Stimulated activated CD4-positive, alpha-beta T cell treated with anti-CD3 and anti-CD28 coated beads, Interleukin-1b, Interleukin-23, amount 100 ng/mL, for 1 hour (primary cell): Measurements from ENCODE around the gene ADAMTS16.
"Not testable (repeated sequence)": the region's sequence is repeated elsewhere in the genome, so short reads cannot be mapped to it uniquely, and the experiment has no call there.

Source experiments
- DNase-seq, 2 donors: peaks; one replicate each; pipeline ENCODE4 v3.0.0-alpha.2; 2020; ENCODE audit warnings: low read depth in 2 of 2

ADAMTS16 gene, protein sequence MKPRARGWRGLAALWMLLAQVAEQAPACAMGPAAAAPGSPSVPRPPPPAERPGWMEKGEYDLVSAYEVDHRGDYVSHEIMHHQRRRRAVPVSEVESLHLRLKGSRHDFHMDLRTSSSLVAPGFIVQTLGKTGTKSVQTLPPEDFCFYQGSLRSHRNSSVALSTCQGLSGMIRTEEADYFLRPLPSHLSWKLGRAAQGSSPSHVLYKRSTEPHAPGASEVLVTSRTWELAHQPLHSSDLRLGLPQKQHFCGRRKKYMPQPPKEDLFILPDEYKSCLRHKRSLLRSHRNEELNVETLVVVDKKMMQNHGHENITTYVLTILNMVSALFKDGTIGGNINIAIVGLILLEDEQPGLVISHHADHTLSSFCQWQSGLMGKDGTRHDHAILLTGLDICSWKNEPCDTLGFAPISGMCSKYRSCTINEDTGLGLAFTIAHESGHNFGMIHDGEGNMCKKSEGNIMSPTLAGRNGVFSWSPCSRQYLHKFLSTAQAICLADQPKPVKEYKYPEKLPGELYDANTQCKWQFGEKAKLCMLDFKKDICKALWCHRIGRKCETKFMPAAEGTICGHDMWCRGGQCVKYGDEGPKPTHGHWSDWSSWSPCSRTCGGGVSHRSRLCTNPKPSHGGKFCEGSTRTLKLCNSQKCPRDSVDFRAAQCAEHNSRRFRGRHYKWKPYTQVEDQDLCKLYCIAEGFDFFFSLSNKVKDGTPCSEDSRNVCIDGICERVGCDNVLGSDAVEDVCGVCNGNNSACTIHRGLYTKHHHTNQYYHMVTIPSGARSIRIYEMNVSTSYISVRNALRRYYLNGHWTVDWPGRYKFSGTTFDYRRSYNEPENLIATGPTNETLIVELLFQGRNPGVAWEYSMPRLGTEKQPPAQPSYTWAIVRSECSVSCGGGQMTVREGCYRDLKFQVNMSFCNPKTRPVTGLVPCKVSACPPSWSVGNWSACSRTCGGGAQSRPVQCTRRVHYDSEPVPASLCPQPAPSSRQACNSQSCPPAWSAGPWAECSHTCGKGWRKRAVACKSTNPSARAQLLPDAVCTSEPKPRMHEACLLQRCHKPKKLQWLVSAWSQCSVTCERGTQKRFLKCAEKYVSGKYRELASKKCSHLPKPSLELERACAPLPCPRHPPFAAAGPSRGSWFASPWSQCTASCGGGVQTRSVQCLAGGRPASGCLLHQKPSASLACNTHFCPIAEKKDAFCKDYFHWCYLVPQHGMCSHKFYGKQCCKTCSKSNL

DNA sequence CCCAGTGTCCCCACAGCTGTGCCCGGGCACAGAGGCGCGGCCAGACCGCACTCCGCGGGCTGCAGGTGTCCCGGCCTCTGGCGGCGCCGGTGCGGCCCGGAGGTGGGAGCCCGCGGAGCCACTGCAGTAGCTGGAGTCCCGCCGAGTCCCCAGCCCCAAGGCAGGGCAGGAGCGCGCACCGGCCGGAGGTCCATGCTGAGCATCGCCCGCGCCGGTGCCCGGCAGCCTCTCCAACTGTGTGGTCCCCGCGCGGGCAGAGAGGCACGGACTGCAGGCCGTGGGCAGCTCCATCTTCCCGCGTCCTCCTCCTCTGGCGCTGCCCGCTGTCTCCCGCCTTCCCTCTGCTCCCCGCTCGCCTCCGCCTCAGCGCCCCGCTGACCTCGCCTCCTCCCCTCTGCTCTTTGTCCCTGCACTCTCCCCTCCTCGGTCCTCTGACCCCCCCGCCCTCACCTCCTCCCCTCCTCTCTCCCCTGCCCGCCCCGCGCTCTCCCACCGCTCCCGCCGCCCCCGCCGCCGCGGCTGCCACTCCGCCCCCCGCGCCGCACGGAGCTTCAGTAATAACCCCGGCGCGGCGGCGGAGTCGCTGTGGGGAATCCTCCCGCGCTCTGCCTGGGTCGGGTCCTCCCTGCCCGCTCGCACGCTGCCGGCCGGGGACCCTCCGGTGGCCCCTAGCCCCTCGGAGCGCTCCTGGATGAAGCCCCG lies at the start of gene ADAMTS16:
Gene ADAMTS16, plus strand, starts transcription at position 554 of the 702 bp plus-strand sequence. Its CDS starts 138 bp downstream, at position 692.
- no peak for DNase-seq

DNA sequence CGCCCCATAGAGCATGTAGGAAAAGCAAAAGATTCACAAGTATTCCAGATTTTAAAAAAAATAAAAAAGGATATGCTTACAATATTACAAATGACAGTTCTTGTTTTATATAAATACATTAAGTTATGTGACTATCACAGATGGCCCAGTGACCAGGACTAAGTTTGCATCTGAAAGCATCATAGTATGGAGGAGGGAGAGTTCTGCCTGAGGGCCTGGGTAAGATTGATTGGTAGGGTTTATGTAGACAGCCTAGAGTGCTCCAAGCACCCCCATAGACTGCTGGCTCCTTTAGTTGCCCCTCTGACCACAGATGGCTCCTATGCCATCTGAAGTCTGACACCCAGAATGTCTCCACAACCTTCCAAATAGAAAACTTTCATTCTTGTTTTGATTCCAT lies 48.0 kb upstream of the ADAMTS16 start:
- no peak for DNase-seq

DNA sequence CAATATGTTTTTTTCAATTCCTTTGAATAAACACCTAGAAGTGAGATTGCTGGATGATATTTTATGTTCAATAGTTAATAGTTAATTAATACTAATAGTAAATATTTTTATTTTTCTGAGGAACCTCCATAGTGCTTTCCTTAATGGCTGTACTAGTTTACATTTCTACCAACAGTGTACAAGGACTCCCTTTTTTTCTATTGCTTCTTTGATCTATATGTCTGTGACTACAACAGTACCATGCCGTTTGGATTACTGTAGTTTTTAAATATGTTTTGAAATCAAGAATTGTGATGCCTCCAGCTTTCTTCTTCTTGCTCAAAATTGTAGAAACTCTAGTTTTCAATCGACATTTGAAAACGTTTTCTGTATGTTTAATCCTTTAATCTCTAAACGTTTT lies 39.5 kb upstream of the ADAMTS16 start:
- no peak for DNase-seq

DNA sequence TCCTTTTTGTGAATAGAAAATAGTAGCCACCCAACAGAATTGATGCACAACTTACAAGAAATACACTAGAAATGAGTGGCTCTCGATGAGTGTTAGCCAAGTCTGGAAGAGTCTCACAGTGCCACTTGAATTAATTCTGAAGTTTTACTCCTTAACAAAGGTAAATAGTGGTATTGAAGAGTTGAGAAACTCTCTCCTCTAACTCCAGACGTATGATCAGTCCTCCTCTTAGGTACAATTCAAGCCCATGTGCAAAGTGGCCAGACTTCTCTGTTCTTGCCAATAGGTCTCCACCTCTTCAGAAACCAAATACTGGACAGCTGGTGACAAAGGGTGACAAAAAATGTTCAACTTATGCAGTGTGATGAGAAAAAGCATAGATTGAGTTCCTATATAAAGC lies 38.5 kb upstream of the ADAMTS16 start:
- no peak for DNase-seq

DNA sequence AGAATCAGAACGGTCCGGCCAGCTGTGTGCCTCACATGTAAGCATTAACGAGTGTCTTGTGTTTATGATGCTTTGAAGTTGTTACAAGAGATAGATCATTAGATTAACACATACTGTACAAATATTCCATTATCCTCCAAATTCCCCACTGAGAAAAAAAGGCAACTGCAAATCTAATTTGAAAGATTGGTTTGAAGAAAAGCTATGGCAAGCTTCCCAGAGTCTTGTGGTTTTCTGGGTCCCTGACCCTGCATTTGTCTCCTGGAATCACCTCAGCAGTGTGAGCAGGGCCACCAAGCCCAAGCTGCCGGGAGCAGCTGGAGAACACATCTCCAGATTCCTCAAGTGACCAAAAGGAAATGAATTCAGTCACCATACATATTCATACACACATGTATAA lies 36.9 kb upstream of the ADAMTS16 start:
- no peak for DNase-seq

DNA sequence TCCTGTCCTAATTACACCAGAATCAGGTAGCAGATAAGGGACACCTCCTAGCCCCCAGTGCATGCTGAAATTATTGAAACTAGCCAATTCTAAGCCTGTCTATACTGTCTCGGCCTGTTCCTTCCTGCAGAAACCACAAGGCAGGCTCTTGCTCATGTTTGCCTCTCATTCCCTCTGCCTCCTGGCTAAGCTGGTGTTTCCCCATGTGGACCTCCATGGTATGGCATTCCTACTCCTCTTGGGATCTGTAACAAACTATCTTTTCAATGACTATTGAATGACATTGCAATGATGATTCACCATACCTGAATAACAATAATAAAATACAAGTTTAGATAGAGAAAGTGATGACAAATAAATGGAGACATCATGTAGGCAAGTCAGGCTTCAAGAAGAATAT lies 35.6 kb upstream of the ADAMTS16 start:
- no peak for DNase-seq

DNA sequence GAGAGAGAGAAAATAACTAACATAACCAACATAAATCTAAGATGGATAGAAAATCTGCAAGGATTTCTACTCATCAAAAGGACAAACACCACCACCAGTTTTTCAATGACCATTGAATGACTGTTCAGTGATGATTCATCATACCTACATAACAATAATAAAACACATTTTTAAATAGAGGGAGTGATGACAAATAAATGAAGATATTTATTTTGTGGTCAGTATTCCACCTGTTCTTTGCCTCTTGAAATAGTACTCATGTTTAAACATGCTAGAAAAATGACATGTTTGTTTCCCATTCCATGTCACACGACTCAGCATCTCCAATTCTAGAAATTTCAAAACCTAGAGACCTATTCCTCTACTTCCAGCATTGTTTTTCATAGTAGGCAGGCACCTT lies 34.6 kb upstream of the ADAMTS16 start:
- no peak for DNase-seq

DNA sequence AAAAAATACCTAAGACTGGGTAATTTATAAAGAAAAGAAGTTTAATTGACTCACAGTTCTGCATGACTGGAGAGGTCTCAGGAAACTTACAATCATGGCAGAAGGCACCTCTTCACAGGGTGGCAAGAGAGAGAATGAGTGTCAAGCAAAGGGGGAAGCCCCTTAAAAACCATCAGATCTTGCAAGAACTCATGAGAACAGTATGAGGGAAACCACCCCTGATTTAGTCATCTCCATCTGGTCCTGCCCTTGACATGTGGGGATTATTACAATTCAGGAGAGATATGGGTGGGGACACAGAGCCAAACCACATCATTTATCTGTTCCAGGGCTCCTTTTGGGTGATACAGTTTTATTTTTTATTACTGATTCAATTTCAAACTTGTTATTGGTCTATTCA lies 23.2 kb upstream of the ADAMTS16 start:
- DNase-seq: no peak

DNA sequence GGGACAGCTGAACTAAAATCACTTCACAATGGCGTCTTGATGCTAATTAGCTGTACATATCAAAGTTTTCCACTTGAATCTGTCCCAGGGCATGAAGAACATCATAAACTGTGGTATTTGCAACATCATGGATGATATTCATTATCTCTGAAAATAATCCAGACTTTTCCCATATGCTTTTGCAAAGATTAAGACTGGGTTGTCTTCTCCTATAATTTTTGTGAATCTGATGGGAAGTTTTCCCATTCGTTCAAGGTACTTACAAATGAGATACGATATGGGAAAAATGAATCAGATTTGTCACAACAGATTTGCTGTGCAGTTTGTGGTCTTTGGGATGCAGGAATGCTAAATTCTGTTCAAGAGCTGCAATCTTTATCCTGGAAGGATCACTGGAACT lies 17.4 kb upstream of the ADAMTS16 start:
- no peak for DNase-seq

DNA sequence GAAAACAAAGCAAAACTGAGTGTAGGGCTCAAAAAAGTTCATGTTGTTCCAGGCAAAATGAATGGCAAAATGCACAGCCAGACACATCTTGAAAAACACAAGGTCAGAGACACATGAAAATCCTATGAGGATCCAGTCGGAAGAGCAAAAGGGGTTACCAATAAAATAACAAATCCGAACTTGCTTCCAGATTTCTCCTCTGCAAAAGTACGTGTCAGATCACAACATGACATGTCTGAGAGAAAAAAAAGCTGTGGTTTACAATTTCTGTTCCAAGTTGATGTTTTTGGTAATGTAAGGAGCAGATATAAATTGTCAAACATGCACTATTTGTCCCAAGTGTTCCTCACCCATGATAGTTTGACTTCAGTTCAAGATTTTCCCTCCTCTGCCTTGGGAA lies 15.9 kb upstream of the ADAMTS16 start:
- no peak for DNase-seq

DNA sequence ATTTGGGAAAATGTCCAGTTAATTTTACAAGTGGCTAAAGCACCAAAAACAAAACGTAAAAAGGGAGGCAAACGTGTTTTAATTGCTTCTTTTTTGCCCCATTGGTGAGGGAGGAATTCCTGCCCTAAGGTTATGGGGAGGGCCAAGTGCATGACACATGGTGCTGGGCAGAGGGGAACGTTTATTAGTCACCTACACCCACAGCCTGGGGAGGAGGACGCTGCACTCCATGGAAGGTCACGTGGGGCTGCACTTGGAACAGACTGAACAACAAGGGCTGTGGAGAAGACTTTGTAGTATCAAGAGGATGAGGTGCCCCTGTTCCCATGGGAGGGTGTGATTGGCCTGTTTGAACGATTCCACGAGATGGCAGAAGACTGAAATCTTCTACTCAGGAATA lies 13.7 kb upstream of the ADAMTS16 start:
- DNase-seq: no peak

DNA sequence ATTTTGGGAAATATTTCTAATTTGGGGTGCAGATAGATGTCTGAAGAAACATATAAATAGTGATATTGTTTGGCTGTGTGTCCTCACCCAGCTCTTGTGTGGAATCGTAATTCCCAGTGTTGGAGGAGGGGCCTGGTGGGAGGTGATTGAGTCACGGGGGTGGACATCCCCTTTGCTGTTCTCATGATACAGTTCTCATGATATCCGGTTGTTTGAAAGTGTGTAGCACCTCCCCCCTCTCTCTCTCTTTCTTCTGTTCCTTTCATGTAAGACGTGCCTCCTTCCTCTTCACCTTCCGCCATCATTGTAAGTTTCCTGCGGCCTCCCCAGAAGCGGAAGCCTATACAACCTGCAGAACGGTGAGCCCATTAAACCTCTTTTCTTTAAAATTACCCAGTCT lies 11.4 kb upstream of the ADAMTS16 start:
- DNase-seq: no peak

DNA sequence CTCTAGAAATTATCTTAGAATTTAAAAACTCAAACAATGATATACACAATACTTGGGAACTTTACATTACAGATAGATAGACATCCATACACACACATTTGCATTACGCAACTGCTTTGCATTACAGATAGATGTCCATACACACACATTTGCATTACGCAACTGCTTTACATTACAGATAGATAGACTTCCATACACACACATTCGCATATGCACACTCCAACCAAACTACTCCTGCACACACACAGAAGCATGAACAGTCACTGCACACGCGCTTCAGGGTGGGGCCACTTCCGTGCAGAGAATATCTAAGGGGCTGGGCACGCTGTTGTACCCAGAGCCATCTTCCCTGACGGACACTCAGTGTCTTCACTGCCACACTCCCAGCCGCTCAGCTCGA lies 7.9 kb upstream of the ADAMTS16 start:
- DNase-seq: no peak

DNA sequence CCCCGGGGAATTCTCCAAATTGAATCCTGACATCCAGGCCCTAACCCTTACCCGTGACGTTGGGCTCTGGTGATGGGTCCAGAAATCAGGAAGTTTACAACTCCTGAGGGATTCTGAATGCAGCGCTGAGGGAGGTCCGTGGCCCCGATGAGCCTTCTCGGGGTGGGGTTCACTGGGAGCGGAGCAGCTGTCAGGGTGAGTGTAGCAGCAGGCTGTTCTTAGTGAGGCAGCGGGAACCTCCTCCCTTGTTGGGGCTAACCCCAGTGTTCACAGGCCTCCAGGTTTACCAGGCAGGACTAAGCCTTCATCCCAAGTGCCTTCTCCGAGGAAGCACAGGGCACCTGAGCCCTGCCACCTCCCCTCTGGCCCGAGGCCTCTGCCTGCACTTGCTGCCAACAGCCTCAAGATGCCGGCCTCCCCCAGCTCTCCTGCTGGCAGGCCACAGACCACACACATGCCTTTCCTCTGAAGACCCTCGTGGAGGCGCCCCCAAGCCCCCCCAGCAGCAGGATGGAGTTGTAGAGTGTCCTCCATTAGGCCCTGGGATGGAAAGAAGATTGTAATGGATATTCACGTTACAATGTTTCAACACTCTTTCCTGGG lies 7.3 kb upstream of the ADAMTS16 start:
- no peak for DNase-seq

DNA sequence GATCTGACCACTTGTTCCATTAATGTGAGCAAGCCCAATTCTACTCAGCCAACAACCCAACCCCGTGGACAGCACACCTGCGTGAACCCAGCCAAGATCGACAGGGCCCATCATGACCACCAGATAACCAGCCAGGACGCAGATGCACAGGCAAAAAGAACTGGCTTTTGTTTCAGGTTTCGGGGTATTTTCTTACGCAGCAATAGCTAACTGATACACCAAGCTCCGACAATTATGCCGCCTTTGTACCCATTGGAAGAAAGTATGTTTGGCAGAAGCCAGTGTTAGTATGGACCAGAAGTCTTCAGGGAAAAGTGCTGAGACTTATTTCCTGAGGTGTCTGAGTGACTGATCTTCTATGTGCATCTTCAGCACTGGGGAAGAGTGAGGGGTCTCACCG lies 6.0 kb upstream of the ADAMTS16 start:
- no peak for DNase-seq

DNA sequence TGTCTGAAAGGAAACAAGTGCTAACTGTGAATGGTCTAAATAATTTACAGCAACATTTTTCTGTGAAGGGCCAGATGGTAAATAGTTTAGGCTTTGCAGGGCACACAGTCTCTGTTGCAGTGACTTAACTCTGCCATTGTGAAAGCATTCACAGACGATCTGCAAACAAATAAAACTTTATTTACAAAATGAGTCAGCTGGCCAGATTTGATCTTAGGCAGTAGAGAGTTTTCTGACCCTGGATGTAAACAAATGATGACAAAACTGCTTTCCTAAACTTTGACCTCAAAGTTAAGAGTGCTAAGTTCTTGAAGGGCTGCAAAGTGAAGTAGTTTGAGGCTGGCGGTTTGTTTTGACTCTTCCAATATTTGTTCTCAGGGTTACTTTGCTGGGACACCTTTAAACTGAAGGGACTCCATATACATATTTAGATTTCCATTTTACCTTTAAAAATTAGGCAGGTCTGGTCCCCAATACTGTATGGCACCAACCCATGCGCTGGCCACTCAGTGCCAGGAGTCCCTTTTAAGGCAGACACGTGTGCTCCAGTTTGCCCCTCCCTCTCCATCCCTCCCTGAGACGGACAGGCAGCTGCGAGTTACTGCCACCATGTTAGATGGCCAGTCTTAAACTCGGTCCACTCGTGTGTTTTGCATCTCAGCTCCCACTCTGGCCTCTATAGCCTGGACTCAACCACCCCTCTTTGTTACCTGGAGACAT lies 4.0 kb upstream of the ADAMTS16 start:
- no peak for DNase-seq

DNA sequence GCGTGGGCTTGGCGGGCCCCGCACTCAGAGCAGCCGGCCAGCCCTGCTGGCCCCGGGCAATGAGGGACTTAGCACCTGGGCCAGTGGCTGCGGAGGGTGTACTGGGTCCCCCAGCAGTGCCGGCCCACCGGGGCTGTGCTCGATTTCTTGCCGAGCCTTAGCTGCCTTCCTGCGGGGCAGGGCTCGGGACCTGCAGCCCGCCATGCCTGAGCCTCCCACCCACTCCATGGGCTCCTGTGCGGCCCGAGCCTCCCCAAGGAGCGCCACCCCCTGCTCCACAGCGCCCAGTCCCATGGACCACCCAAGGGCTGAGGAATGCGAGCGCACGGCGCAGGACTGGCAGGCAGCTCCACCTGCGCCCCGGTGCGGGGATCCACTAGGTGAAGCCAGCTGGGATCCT lies 2.3 kb upstream of the ADAMTS16 start:
- not testable (repeated sequence) for DNase-seq

DNA sequence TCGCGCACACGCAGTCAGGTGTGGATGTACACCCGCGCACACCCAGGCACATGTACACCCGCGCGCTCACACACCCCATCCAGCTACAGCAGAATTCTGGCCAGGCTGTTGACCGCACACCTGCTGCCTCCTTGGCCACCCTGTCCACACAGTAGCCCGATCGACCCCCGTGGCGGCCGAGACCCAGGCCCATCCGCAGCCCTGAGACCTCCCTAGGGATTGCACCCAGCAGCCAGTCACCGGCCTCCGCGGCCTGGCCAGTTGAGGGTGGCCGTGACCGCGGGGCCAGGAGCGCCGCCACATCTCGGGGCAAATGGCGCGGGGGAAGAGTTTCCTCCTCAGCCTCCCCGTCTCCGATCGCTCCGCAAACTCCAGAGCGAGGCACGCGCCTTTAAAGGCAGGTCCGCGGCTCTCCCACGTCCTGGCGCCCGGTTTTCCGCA lies 774 bp upstream of the ADAMTS16 start:
- no peak for DNase-seq

DNA sequence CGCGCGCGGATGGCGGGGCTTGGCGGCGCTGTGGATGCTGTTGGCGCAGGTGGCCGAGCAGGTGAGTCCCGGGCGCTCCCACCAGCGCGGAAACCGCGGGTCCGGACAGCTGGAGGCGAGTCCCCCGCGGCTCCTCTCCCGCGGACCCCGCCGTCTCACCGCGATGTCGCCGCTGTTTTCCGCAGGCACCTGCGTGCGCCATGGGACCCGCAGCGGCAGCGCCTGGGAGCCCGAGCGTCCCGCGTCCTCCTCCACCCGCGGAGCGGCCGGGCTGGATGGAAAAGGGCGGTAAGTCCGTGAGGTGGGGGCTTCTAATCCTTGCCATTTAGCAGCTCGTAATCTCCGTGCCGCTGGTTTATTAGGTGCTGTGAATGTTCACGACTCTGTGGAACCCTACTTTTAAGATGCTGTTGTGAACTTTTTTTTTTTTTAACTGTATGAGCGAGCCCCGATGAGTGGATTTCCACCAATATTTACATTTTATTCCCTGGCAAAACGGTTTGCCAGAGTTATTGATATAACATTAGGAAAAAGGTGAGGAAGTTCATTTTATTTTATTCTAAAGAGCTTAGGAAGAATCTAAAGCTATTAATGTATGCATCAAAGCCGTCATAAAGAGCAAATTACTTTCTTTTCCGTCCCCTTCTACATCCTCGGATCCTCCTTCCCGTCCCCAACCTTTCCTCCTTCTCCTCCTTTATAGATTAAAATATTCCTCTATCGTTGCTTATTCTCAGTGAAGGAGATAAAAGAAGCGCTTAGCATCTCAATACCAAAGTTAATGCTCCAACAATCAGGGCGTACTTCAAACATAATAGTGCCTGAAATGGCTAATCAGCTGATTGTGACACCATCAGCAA lies 579 bp downstream of the ADAMTS16 start:
- no peak for DNase-seq

DNA sequence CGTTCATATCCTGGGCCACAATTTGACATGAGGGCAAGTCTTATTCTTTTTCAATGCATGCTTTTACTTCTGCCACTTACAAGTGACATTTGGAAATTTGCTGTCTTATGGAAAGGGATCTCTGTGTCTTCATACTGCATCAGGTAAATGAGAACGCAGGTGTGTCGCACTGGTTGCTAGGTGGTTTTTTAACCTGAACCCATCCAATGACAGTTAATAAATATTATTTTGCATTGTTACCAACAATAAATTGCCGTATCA lies 1.1 kb downstream of the ADAMTS16 start:
- no peak for DNase-seq
